ENCODE measurements around the gene BEX3. TPM values are rescaled to one million over a fixed set of nuclear protein-coding genes. Genes with fewer than 3 reads are reported as not detected.

The BEX3 gene
- total and polyA plus RNA-seq, 9 donors: 137 to 212 (median 173) TPM

GRCh38 chrX:103414561-103414960 is 38.2 kb downstream of the BEX3 start:
- no peaks in the 10 kb centered on the region for H3K36me3 ChIP-seq (ENCODE audit: control insufficient read depth, insufficient read depth, low read length)
- 50% methylated on average over 2 of the region's 7 CpGs for WGBS (ENCODE audit: insufficient coverage)
- no peak overlapping the region for H3K4me3 ChIP-seq (ENCODE audit: low read length)

GRCh38 chrX:103415068-103415467 is 38.7 kb downstream of the BEX3 start:
- no peak for DNase-seq
- no peak overlapping the region for H3K27ac ChIP-seq (ENCODE audit: low read length)
- H3K4me1 ChIP-seq (ENCODE audit: control insufficient read depth, insufficient read depth, low read length): no peaks in the 10 kb centered on the region
- WGBS (ENCODE audit: insufficient coverage): no CpG with 5 or more reads among the region's 6 CpGs
- no peaks in the 10 kb centered on the region for H3K36me3 ChIP-seq (ENCODE audit: control insufficient read depth, insufficient read depth, low read length)
- peaks cover 11% of the 10 kb centered on the region for H3K27me3 ChIP-seq (ENCODE audit: control insufficient read depth, insufficient read depth, low read length)
- no peak overlapping the region for H3K4me3 ChIP-seq (ENCODE audit: low read length)
- H3K9me3 ChIP-seq (replicated peaks; ENCODE audit: control insufficient read depth, low read depth, low read length): no peaks in the 10 kb centered on the region

More at GRCh38 chrX:103414561-103414960, 38.2 kb downstream of the BEX3 start:
- DNase-seq: no peak
- H3K9me3 ChIP-seq (replicated peaks; ENCODE audit: control insufficient read depth, low read depth, low read length): no peaks in the 10 kb centered on the region
- peaks cover 11% of the 10 kb centered on the region for H3K27me3 ChIP-seq (ENCODE audit: control insufficient read depth, insufficient read depth, low read length)
- H3K27ac ChIP-seq (ENCODE audit: low read length): no peak overlapping the region
- H3K4me1 ChIP-seq (ENCODE audit: control insufficient read depth, insufficient read depth, low read length): no peaks in the 10 kb centered on the region

GRCh38 chrX:103415528-103415927 is 39.2 kb downstream of the BEX3 start:
- Histone ChIP-seq H3K4me3 (ENCODE audit: low read length) (no peak overlapping the region), H3K27me3 (ENCODE audit: control insufficient read depth, insufficient read depth, low read length) (peaks cover 15% of the 10 kb centered on the region), H3K27ac (ENCODE audit: low read length) (no peak overlapping the region), H3K4me1 (ENCODE audit: control insufficient read depth, insufficient read depth, low read length) (no peaks in the 10 kb centered on the region), H3K36me3 (ENCODE audit: control insufficient read depth, insufficient read depth, low read length) (no peaks in the 10 kb centered on the region), H3K9me3 (replicated peaks; ENCODE audit: control insufficient read depth, low read depth, low read length) (no peaks in the 10 kb centered on the region)
- DNase-seq: no peak

- Histone ChIP-seq H3K36me3 (ENCODE audit: control insufficient read depth, insufficient read depth, low read length) (no peaks in the 10 kb centered on the region), H3K27me3 (ENCODE audit: control insufficient read depth, insufficient read depth, low read length) (peaks cover 17% of the 10 kb centered on the region), H3K4me3 (ENCODE audit: low read length) (no peak overlapping the region), H3K27ac (ENCODE audit: low read length) (no peak overlapping the region), H3K9me3 (replicated peaks; ENCODE audit: control insufficient read depth, low read depth, low read length) (no peaks in the 10 kb centered on the region), H3K4me1 (ENCODE audit: control insufficient read depth, insufficient read depth, low read length) (no peaks in the 10 kb centered on the region)
- no peak for DNase-seq
- no CpG with 5 or more reads among the region's 1 CpG for WGBS (ENCODE audit: insufficient coverage)
Observed at GRCh38 chrX:103417370-103417769, 41.0 kb downstream of the BEX3 start.

GRCh38 chrX:103417933-103418332 is 41.6 kb downstream of the BEX3 start:
- DNase-seq: no peak
- WGBS (ENCODE audit: insufficient coverage): no CpG with 5 or more reads among the region's 2 CpGs
- H3K4me1 ChIP-seq (ENCODE audit: control insufficient read depth, insufficient read depth, low read length): no peaks in the 10 kb centered on the region

GRCh38 chrX:103418811-103419340 is 42.5 kb downstream of the BEX3 start:
- no peak for DNase-seq
- Histone ChIP-seq H3K36me3 (ENCODE audit: control insufficient read depth, insufficient read depth, low read length) (no peaks in the 10 kb centered on the region), H3K27ac (ENCODE audit: low read length) (no peak overlapping the region), H3K4me1 (ENCODE audit: control insufficient read depth, insufficient read depth, low read length) (no peaks in the 10 kb centered on the region), H3K9me3 (replicated peaks; ENCODE audit: control insufficient read depth, low read depth, low read length) (no peaks in the 10 kb centered on the region), H3K4me3 (ENCODE audit: low read length) (no peak overlapping the region), H3K27me3 (ENCODE audit: control insufficient read depth, insufficient read depth, low read length) (peaks cover 24% of the 10 kb centered on the region)
- WGBS (ENCODE audit: insufficient coverage): 75% methylated on average over 1 of the region's 1 CpG

More at GRCh38 chrX:103417933-103418332, 41.6 kb downstream of the BEX3 start:
- H3K27ac ChIP-seq (ENCODE audit: low read length): no peak overlapping the region
- H3K27me3 ChIP-seq (ENCODE audit: control insufficient read depth, insufficient read depth, low read length): peaks cover 18% of the 10 kb centered on the region
- H3K9me3 ChIP-seq (replicated peaks; ENCODE audit: control insufficient read depth, low read depth, low read length): no peaks in the 10 kb centered on the region
- H3K4me3 ChIP-seq (ENCODE audit: low read length): no peak overlapping the region
- H3K36me3 ChIP-seq (ENCODE audit: control insufficient read depth, insufficient read depth, low read length): no peaks in the 10 kb centered on the region

GRCh38 chrX:103423955-103424638 is 47.8 kb downstream of the BEX3 start:
- DNase-seq: no peak
- H3K4me1 ChIP-seq (ENCODE audit: control insufficient read depth, insufficient read depth, low read length): no peaks in the 10 kb centered on the region
- no peak overlapping the region for H3K27ac ChIP-seq (ENCODE audit: low read length)
- no peaks in the 10 kb centered on the region for H3K9me3 ChIP-seq (replicated peaks; ENCODE audit: control insufficient read depth, low read depth, low read length)
- no peaks in the 10 kb centered on the region for H3K36me3 ChIP-seq (ENCODE audit: control insufficient read depth, insufficient read depth, low read length)
- 69% methylated on average over 2 of the region's 3 CpGs for WGBS (ENCODE audit: insufficient coverage)
- no peak overlapping the region for H3K4me3 ChIP-seq (ENCODE audit: low read length)
- peaks cover 25% of the 10 kb centered on the region for H3K27me3 ChIP-seq (ENCODE audit: control insufficient read depth, insufficient read depth, low read length)

Other genes with a start within 250 kb of the BEX3 start
- gene BEX4, start 161.4 kb upstream of the BEX3 start, total RNA-seq: 26.5 TPM
- 10 to 100 TPM; 32.1 to 56.0 (median 41.7) TPM for gene BEX4, start 161.4 kb upstream of the BEX3 start, polyA plus RNA-seq (ENCODE audit: insufficient read depth in 1 of 8, insufficient read length in 8 of 8, low replicate concordance in 1 of 8)
- gene TCEAL8, start 121.4 kb upstream of the BEX3 start, total RNA-seq: 121 TPM
- 100 to 1,000 TPM; 100 to 145 (median 106) TPM for gene TCEAL8, start 121.4 kb upstream of the BEX3 start, polyA plus RNA-seq (ENCODE audit: insufficient read depth in 1 of 8, insufficient read length in 8 of 8, low replicate concordance in 1 of 8)
- gene TCEAL5, start 99.8 kb upstream of the BEX3 start, total RNA-seq: 2.9 TPM
- gene TCEAL5, start 99.8 kb upstream of the BEX3 start, polyA plus RNA-seq (ENCODE audit: insufficient read depth in 1 of 8, insufficient read length in 8 of 8, low replicate concordance in 1 of 8): 10 to 100 TPM in 1 of 8 donors, 1 to 10 TPM in 7; 4.6 to 12.6 (median 6.7) TPM
- gene BEX2, start 65.5 kb upstream of the BEX3 start, total RNA-seq: 35.5 TPM
- 10 to 100 TPM; 26.6 to 45.8 (median 37.7) TPM for gene BEX2, start 65.5 kb upstream of the BEX3 start, polyA plus RNA-seq (ENCODE audit: insufficient read depth in 1 of 8, insufficient read length in 8 of 8, low replicate concordance in 1 of 8)
- gene TCEAL7, start 46.3 kb upstream of the BEX3 start, total RNA-seq: 155 TPM
- 100 to 1,000 TPM; 184 to 391 (median 272) TPM for gene TCEAL7, start 46.3 kb upstream of the BEX3 start, polyA plus RNA-seq (ENCODE audit: insufficient read depth in 1 of 8, insufficient read length in 8 of 8, low replicate concordance in 1 of 8)
- 96.2 TPM for gene TCEAL9, start 20.0 kb upstream of the BEX3 start, total RNA-seq
- 100 to 1,000 TPM; 147 to 214 (median 160) TPM for gene TCEAL9, start 20.0 kb upstream of the BEX3 start, polyA plus RNA-seq (ENCODE audit: insufficient read depth in 1 of 8, insufficient read length in 8 of 8, low replicate concordance in 1 of 8)
- 0.35 TPM for gene RAB40A, start 143.0 kb downstream of the BEX3 start, total RNA-seq
- gene RAB40A, start 143.0 kb downstream of the BEX3 start, polyA plus RNA-seq (ENCODE audit: insufficient read depth in 1 of 8, insufficient read length in 8 of 8, low replicate concordance in 1 of 8): 1 to 10 TPM in 1 of 8 donors, under 1 TPM in 7; 0.34 to 1.8 (median 0.77) TPM
- gene TCEAL4, start 209.0 kb downstream of the BEX3 start, total RNA-seq: 51.2 TPM
- gene TCEAL4, start 209.0 kb downstream of the BEX3 start, polyA plus RNA-seq (ENCODE audit: insufficient read depth in 1 of 8, insufficient read length in 8 of 8, low replicate concordance in 1 of 8): 100 to 1,000 TPM in 4 of 8 donors, 10 to 100 TPM in 4; 87.3 to 126 (median 98.8) TPM
- gene TCEAL3, start 231.4 kb downstream of the BEX3 start, total RNA-seq: 6.3 TPM
- 10 to 100 TPM in 6 of 8 donors, 1 to 10 TPM in 2; 9.2 to 17.9 (median 12.8) TPM for gene TCEAL3, start 231.4 kb downstream of the BEX3 start, polyA plus RNA-seq (ENCODE audit: insufficient read depth in 1 of 8, insufficient read length in 8 of 8, low replicate concordance in 1 of 8)